Lower leg skin (tissue), 3 donors: ENCODE results near the gene MYCL.

Experiments
- CTCF ChIP-seq, 3 donors: fragments of 450-650 bp; IDR thresholded peaks; one replicate each; pipeline ENCODE4 v1.5.1; 2016; ENCODE audit warnings: antibody characterized with exemption in 3 of 3, mild to moderate bottlenecking in 3 of 3, moderate library complexity in 2 of 3
- POLR2A ChIP-seq, 2 donors: fragments of 450-650 bp; IDR thresholded peaks; one replicate each; pipeline ENCODE4 v1.6.1; 2016 to 2017; ENCODE audit warnings: antibody characterized with exemption in 2 of 2, mild to moderate bottlenecking in 1 of 2, moderate library complexity in 1 of 2

- TF ChIP-seq CTCF (IDR thresholded peaks at IDR 0.05) (no peak), POLR2A (IDR thresholded peaks at IDR 0.05) (no peak)
These were observed 44.4 kb downstream of the MYCL start for GRCh38 chr1:39857126-39857878.
